Keratinocyte (primary cell): ENCODE data around the gene APRT. TPM values are rescaled to one million over a fixed set of nuclear protein-coding genes. Genes with fewer than 3 reads are reported as not detected.

Experiments used
- DNase-seq: peaks from one replicate; pipeline ENCODE4 v3.0.0-alpha.2; 2011; ENCODE audit warnings: low read depth, missing footprints, low spot score
- FAIRE-seq: peaks from 2 replicates; lab custom pipeline; 2011; peaks lifted over from hg19 to GRCh38; lab: Jason Lieb, UNC
- H2AFZ ChIP-seq: 2 replicates; pipeline ENCODE4 v1.6.0; 2012; ENCODE audit warnings: low read length, control low read depth, inconsistent platforms; ENCODE audit not compliant: control insufficient read depth
- H3K27ac ChIP-seq: 2 replicates; pipeline ENCODE4 v1.5.1; 2011; ENCODE audit warnings: low read length; ENCODE audit not compliant: control insufficient read depth, insufficient read depth
- H3K27me3 ChIP-seq: 3 replicates; pipeline ENCODE4 v1.6.0; 2011; ENCODE audit warnings: low read length; ENCODE audit not compliant: control insufficient read depth, insufficient read depth; ENCODE audit errors: extremely low read depth
- H3K36me3 ChIP-seq, 2 experiments: 2 replicates in 1 of 2; 3 replicates in 1 of 2; pipeline ENCODE4 v1.5.1; 2011; ENCODE audit warnings: low read length in 2 of 2, mild to moderate bottlenecking in 1 of 2; ENCODE audit not compliant: control insufficient read depth in 2 of 2, insufficient read depth in 2 of 2; ENCODE audit errors: extremely low read depth in 1 of 2
- H3K4me1 ChIP-seq: 3 replicates; pipeline ENCODE4 v1.5.1; 2011; ENCODE audit warnings: low read length; ENCODE audit not compliant: control insufficient read depth, insufficient read depth; ENCODE audit errors: extremely low read depth
- H3K4me2 ChIP-seq: 3 replicates; pipeline ENCODE4 v1.6.0; 2011; ENCODE audit warnings: low read depth, low read length; ENCODE audit not compliant: control insufficient read depth, insufficient read depth; ENCODE audit errors: extremely low read depth
- H3K4me3 ChIP-seq, 3 experiments: fragments of 200-600 bp in 1 of 3; sonication (generic) in 1 of 3; 2 replicates in 2 of 3; 3 replicates in 1 of 3; pipeline ENCODE4 v1.5.1; 2011 to 2016; ENCODE audit warnings: low read length in 3 of 3, mild to moderate bottlenecking in 3 of 3, control low read depth in 2 of 3, inconsistent platforms in 1 of 3, low read depth in 1 of 3, mixed read lengths in 1 of 3, mixed run types in 1 of 3, moderate library complexity in 1 of 3; ENCODE audit not compliant: control insufficient read depth in 2 of 3, insufficient read depth in 2 of 3; ENCODE audit errors: extremely low read depth in 1 of 3
- H3K79me2 ChIP-seq: 2 replicates; pipeline ENCODE4 v1.6.0; 2012; ENCODE audit warnings: low read length; ENCODE audit not compliant: control insufficient read depth, insufficient read depth
- H3K9ac ChIP-seq: 3 replicates; pipeline ENCODE4 v1.6.0; 2011; ENCODE audit warnings: low read length; ENCODE audit not compliant: control insufficient read depth, insufficient read depth; ENCODE audit errors: extremely low read depth
- H3K9me1 ChIP-seq: 3 replicates; pipeline ENCODE4 v1.6.0; 2011; ENCODE audit warnings: low read length; ENCODE audit not compliant: control insufficient read depth, insufficient read depth; ENCODE audit errors: extremely low read depth
- H3K9me3 ChIP-seq: 2 replicates; pipeline ENCODE4 v1.5.1; 2012; ENCODE audit warnings: low read depth, low read length; ENCODE audit not compliant: control insufficient read depth
- H4K20me1 ChIP-seq: 3 replicates; pipeline ENCODE4 v1.6.0; 2011; ENCODE audit warnings: low read length; ENCODE audit not compliant: control insufficient read depth, insufficient read depth; ENCODE audit errors: extremely low read depth
- EZH2 ChIP-seq: IDR thresholded peaks from one replicate; pipeline ENCODE4 v1.6.1; 2012; ENCODE audit warnings: inconsistent platforms, mild to moderate bottlenecking, low read length, moderate library complexity
- dilution Hi-C: fragments of 300-500 bp; cut with MboI; formaldehyde crosslinking; loops from one replicate; pipeline ENCODE4 v1.7.0; 2020; ENCODE audit warnings: low sequenced_read_pairs; ENCODE audit not compliant: extremely low pct_ligation_motif_present
- polyA plus RNA-seq, 5 experiments: library from polyadenylated mRNA; depleted of rRNA in 3 of 5; stranded (reverse) in 3 of 5; stranded (forward) in 1 of 5; unstranded in 1 of 5; fragments of >200 nt; gene quantifications; 1 replicate in 1 of 5; 2 replicates in 3 of 5; 3 replicates in 1 of 5; pipeline versions ENCODE4 v1.2.1 to v1.2.3, GENCODE V29; 2011 to 2012; ENCODE audit warnings: missing spikeins in 2 of 5, low read depth in 1 of 5, low replicate concordance in 1 of 5
- TF ChIP-seq, protein P1 (sequence below), 3 experiments: IDR thresholded peaks in 1 of 3; conservative IDR thresholded peaks in 1 of 3; optimal IDR thresholded peaks in 1 of 3; 2 replicates in 2 of 3; 3 replicates in 1 of 3; pipeline versions ENCODE3 to v1.5.1; 2011; ENCODE audit warnings: low read length in 3 of 3, mild to moderate bottlenecking in 3 of 3, moderate library complexity in 2 of 3, control low read depth in 1 of 3, inconsistent platforms in 1 of 3; ENCODE audit not compliant: insufficient read depth in 2 of 3; ENCODE audit errors: extremely low read depth in 1 of 3

APRT gene
- polyA plus RNA-seq, 1 donor (not counting 4 experiments of a cell fraction or from before 2014, with no cell fraction given): 106 TPM

GRCh38 chr16:88851616-88852015 lies 39.9 kb upstream of the APRT start:
- Histone ChIP-seq H3K27me3 (no peaks in the 10 kb centered on the region), H4K20me1 (no peaks in the 10 kb centered on the region), H3K4me2 (no peak overlapping the region), H3K9ac (no peak overlapping the region), H3K79me2 (peaks cover 3% of the 10 kb centered on the region), H3K27ac (no peak overlapping the region), H3K9me1 (no peaks in the 10 kb centered on the region), H3K36me3 (peaks cover 4 to 6% of the 10 kb centered on the region in 2 experiments), H3K4me1 (peaks cover 5% of the 10 kb centered on the region), H3K4me3 (no peak overlapping the region), H3K9me3 (no peaks in the 10 kb centered on the region), H2AFZ (no peak overlapping the region)
- FAIRE-seq (no peak), DNase-seq (no peak)
- dilution Hi-C loops: no loop called here
- TF ChIP-seq EZH2: no peak
- TF ChIP-seq, protein P1, sequence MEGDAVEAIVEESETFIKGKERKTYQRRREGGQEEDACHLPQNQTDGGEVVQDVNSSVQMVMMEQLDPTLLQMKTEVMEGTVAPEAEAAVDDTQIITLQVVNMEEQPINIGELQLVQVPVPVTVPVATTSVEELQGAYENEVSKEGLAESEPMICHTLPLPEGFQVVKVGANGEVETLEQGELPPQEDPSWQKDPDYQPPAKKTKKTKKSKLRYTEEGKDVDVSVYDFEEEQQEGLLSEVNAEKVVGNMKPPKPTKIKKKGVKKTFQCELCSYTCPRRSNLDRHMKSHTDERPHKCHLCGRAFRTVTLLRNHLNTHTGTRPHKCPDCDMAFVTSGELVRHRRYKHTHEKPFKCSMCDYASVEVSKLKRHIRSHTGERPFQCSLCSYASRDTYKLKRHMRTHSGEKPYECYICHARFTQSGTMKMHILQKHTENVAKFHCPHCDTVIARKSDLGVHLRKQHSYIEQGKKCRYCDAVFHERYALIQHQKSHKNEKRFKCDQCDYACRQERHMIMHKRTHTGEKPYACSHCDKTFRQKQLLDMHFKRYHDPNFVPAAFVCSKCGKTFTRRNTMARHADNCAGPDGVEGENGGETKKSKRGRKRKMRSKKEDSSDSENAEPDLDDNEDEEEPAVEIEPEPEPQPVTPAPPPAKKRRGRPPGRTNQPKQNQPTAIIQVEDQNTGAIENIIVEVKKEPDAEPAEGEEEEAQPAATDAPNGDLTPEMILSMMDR (optimal IDR thresholded peaks at IDR 0.05 in 1 of 3, IDR thresholded peaks at IDR 0.05 in 1 of 3, conservative IDR thresholded peaks at IDR 0.05 in 1 of 3; ENCODE audit: extremely low read depth in 1 of 3, insufficient read depth in 2 of 3, low read length in 3 of 3): no peak

DNA sequence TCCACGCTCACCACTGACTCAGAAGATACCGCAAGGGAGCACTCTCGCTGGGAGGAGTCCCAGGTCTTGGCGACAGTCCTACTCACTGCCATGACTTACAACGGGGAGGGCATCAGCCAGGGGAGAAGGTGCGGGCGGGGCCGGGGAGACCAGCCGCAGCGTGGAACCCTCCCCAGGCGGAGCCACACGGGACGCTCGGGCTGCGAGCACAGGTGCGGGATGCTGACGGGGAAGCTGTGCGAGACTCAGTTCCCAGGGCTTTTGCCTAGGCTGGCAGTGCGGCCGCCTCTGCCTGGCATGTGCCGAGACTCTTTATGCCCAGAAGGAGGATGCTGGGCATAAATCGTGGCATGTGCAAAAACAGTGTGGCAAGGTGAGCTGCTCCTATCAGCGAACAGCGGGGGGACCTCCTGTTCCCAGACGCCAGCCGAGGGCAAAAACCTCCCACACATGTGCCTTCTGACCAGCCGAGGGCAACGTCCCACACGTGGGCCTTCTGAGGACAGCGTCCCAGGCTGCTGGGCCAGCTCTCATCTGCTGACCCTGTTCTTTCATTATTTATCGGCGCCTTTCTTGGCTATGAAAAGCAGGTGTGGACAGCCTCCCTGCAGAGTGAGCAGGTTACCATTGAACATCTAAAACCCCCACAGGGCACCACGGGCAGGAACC lies 38.9 kb upstream of the APRT start:
- H3K27me3 ChIP-seq: no peaks in the 10 kb centered on the region
- no peaks in the 10 kb centered on the region for H3K9me1 ChIP-seq
- H3K4me2 ChIP-seq: no peak overlapping the region
- no peaks in the 10 kb centered on the region for H3K9me3 ChIP-seq
- H3K36me3 ChIP-seq: peaks cover 4 to 7% of the 10 kb centered on the region in 2 experiments
- no peaks in the 10 kb centered on the region for H4K20me1 ChIP-seq
- TF ChIP-seq EZH2: no peak
- TF ChIP-seq, protein P1 (optimal IDR thresholded peaks at IDR 0.05 in 1 of 3, IDR thresholded peaks at IDR 0.05 in 1 of 3, conservative IDR thresholded peaks at IDR 0.05 in 1 of 3; ENCODE audit: extremely low read depth in 1 of 3, insufficient read depth in 2 of 3, low read length in 3 of 3): no peak
- dilution Hi-C loops: no loop called here
- peaks cover under 1% of the 10 kb centered on the region for H3K79me2 ChIP-seq
- no peak overlapping the region for H3K27ac ChIP-seq
- H3K4me3 ChIP-seq: no peak overlapping the region
- no peak overlapping the region for H3K9ac ChIP-seq
- DNase-seq (no peak), FAIRE-seq (no peak)
- no peak overlapping the region for H2AFZ ChIP-seq
- H3K4me1 ChIP-seq: no peaks in the 10 kb centered on the region
